HG03108 (cell line): ENCODE measurements around the gene DMXL1.
"Not testable (repeated sequence)": the region's sequence is repeated elsewhere in the genome, so short reads cannot be mapped to it uniquely, and the experiment has no call there.

ENCODE experiments used
- ATAC-seq: cut with Tn5 transposase; IDR thresholded peaks from one replicate; pipeline ENCODE4 v1.9.1; 2021; ENCODE audit warnings: moderate library complexity; ENCODE audit not compliant: unreplicated experiment

The DMXL1 gene

GRCh38 chr5:119059740-119060255 is 11.1 kb upstream of the DMXL1 start:
- ATAC-seq: no peak

GRCh38 chr5:119063579-119064379 is 7.1 kb upstream of the DMXL1 start:
- ATAC-seq: no peak

GRCh38 chr5:119067450-119067849 is 3.4 kb upstream of the DMXL1 start:
- ATAC-seq: no peak

GRCh38 chr5:119070578-119070827 is 384 bp upstream of the DMXL1 start:
- ATAC-seq: peak; percentile 47

- no peak for ATAC-seq
Measured at GRCh38 chr5:119071561-119071995, 691 bp downstream of the DMXL1 start.

GRCh38 chr5:119072496-119072895 is 1.6 kb downstream of the DMXL1 start:
- no peak for ATAC-seq

- ATAC-seq: not testable (repeated sequence)
Measured at GRCh38 chr5:119073746-119074337, 3.0 kb downstream of the DMXL1 start.

- peak; percentile 22 for ATAC-seq
Measured at GRCh38 chr5:119074419-119074818, 3.5 kb downstream of the DMXL1 start.

- ATAC-seq: not testable (repeated sequence)
Measured at GRCh38 chr5:119075269-119075668, 4.4 kb downstream of the DMXL1 start.

- ATAC-seq: no peak
Measured at GRCh38 chr5:119076080-119076479, 5.2 kb downstream of the DMXL1 start.

GRCh38 chr5:119077444-119077843 is 6.6 kb downstream of the DMXL1 start:
- ATAC-seq: no peak

- ATAC-seq: no peak
Measured at GRCh38 chr5:119078071-119078846, 7.4 kb downstream of the DMXL1 start.

- ATAC-seq: no peak
Measured at GRCh38 chr5:119078861-119079260, 8.0 kb downstream of the DMXL1 start.

- no peak for ATAC-seq
Measured at GRCh38 chr5:119079318-119079921, 8.5 kb downstream of the DMXL1 start.

GRCh38 chr5:119080936-119081335 is 10.0 kb downstream of the DMXL1 start:
- no peak for ATAC-seq

GRCh38 chr5:119082691-119083090 is 11.8 kb downstream of the DMXL1 start:
- no peak for ATAC-seq

- peak; percentile 49 for ATAC-seq
Measured at GRCh38 chr5:119083679-119084078, 12.8 kb downstream of the DMXL1 start.

- ATAC-seq: no peak
Measured at GRCh38 chr5:119088438-119088837, 17.6 kb downstream of the DMXL1 start.

- no peak for ATAC-seq
Measured at GRCh38 chr5:119095611-119096010, 24.7 kb downstream of the DMXL1 start.

- ATAC-seq: no peak
Measured at GRCh38 chr5:119105971-119106370, 35.1 kb downstream of the DMXL1 start.

- no peak for ATAC-seq
Measured at GRCh38 chr5:119112151-119112550, 41.3 kb downstream of the DMXL1 start.
